Neural crest cell (in vitro differentiated cells): Measurements from ENCODE around the gene E2F8. TPM values are rescaled to one million over a fixed set of nuclear protein-coding genes. Genes with fewer than 3 reads are reported as not detected.

Experiments
- DNase-seq: peaks from one replicate; pipeline ENCODE4 v3.0.0; 2021; ENCODE audit warnings: low read depth, mixed read lengths, low spot score
- H3K27ac Mint-ChIP-seq: one replicate; pipeline ENCODE4 v1.8.0; 2021; ENCODE audit warnings: mild to moderate bottlenecking, mixed read lengths; ENCODE audit not compliant: unreplicated experiment
- H3K27me3 Mint-ChIP-seq: 2 replicates; pipeline ENCODE4 v1.8.0; 2021; ENCODE audit warnings: low read depth, mild to moderate bottlenecking, mixed read lengths
- H3K36me3 Mint-ChIP-seq: 2 replicates; pipeline ENCODE4 v1.8.0; 2021; ENCODE audit warnings: low read depth, mild to moderate bottlenecking, mixed read lengths
- H3K4me1 Mint-ChIP-seq: 2 replicates; pipeline ENCODE4 v1.8.0; 2021; ENCODE audit warnings: mixed read lengths
- H3K4me3 Mint-ChIP-seq: one replicate; pipeline ENCODE4 v1.8.0; 2021; ENCODE audit warnings: mild to moderate bottlenecking, mixed read lengths
- H3K9me3 Mint-ChIP-seq: 2 replicates; pipeline ENCODE4 v1.8.0; 2021; ENCODE audit warnings: mixed read lengths
- total RNA-seq: library from RNA; stranded (reverse); gene quantifications from 2 replicates; pipeline ENCODE4 v1.2.1, GENCODE V29; 2021
- TF ChIP-seq, protein P1 (sequence below): fragments of 200-600 bp; sonication (generic); conservative IDR thresholded peaks from 2 replicates; pipeline ENCODE4 v1.5.0; 2021; ENCODE audit warnings: antibody characterized with exemption, mild to moderate bottlenecking

The E2F8 gene
- total RNA-seq, 1 donor from 2014 or later, result 11.5 TPM

DNA sequence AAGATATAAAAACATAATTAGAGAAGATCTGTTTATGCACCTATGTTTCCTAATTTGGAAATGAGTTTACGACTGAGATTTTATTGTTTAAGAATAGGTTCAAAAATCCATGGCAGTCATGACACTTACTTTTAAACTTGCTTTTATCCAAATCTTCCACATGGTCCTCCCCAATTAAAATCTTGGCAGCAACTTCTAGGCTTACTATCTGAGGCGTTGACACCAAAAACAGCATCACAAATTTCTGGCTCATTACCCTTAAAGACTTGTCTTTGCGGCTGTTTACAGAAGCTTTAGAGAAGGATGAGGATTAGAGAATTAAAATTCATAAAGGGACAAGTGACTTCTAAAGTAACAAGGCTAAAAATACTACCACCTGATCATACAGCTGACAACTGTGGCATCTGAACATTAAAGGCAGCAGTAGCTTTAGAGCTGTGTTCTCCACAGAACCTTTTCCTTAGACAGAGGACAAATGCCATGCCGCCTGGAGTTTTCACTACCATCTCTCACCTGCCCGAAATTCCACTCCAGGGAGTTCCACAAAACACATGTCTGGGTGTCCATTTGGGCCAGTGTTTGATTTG, 6.4 kb downstream of the E2F8 start:
- H3K36me3 Mint-ChIP-seq, result peaks cover 17% of the 10 kb centered on the region
- no peaks in the 10 kb centered on the region for H3K9me3 Mint-ChIP-seq
- TF ChIP-seq, protein P1, sequence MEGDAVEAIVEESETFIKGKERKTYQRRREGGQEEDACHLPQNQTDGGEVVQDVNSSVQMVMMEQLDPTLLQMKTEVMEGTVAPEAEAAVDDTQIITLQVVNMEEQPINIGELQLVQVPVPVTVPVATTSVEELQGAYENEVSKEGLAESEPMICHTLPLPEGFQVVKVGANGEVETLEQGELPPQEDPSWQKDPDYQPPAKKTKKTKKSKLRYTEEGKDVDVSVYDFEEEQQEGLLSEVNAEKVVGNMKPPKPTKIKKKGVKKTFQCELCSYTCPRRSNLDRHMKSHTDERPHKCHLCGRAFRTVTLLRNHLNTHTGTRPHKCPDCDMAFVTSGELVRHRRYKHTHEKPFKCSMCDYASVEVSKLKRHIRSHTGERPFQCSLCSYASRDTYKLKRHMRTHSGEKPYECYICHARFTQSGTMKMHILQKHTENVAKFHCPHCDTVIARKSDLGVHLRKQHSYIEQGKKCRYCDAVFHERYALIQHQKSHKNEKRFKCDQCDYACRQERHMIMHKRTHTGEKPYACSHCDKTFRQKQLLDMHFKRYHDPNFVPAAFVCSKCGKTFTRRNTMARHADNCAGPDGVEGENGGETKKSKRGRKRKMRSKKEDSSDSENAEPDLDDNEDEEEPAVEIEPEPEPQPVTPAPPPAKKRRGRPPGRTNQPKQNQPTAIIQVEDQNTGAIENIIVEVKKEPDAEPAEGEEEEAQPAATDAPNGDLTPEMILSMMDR, result no peak
- no peak overlapping the region for H3K4me3 Mint-ChIP-seq
- no peak for DNase-seq
- peaks cover 6% of the 10 kb centered on the region for H3K27me3 Mint-ChIP-seq
- no peak overlapping the region for H3K27ac Mint-ChIP-seq
- H3K4me1 Mint-ChIP-seq, result peaks cover 4% of the 10 kb centered on the region

DNA sequence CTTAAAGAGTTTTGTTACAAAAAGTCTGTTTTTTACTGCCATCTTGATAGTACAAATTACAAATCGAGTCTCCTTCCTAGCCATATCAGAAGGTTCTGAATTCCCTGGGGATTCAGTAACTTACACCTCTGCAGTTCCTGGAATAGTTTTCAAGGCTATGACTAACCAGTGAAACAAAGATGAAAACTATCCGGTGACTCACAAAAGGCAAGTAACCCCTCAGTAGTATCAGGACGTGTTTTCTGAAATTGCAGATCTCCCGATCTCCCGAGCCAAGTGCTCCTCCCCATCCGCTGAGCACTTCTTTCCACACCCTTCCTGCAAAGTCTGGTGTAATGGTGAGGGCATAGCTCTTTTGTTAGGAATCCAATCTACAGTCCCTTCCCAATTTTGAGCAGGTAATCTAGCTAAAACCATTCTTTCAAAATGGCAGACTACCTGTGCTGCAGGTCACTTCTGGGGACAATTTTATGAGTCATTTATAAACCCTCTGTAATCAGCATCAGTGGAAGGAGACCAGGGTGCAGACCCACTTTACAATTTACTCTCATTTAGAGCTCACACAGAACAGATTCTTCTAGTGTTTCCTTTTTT, 7.7 kb downstream of the E2F8 start:
- H3K27me3 Mint-ChIP-seq, result no peaks in the 10 kb centered on the region
- TF ChIP-seq, protein P1, result no peak
- H3K9me3 Mint-ChIP-seq, result no peaks in the 10 kb centered on the region
- H3K4me1 Mint-ChIP-seq, result no peaks in the 10 kb centered on the region
- DNase-seq, result no peak
- H3K4me3 Mint-ChIP-seq, result no peak overlapping the region
- H3K27ac Mint-ChIP-seq, result no peak overlapping the region
- peaks cover 17% of the 10 kb centered on the region for H3K36me3 Mint-ChIP-seq

DNA sequence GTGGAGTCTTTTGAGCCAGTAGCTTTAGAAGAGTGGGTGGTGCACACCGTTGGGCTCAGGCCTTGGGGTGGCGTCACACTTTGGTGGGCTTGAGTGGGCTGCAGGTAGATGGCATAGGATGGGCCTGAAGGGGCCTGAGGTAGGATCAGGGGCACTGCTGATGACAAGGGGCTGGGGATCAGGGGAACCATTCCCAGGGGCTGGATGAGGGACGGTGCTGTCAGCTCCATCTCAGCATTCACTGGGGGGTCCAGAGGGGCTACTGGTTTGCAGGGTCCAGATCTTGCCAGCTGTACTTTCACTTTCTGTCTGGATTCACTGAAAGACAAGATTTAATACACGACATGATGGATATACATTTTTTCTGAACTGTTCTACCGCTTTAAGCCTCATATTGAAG, 11.1 kb downstream of the E2F8 start:
- Mint-ChIP-seq H3K27ac (no peak overlapping the region), H3K4me1 (no peaks in the 10 kb centered on the region), H3K9me3 (no peaks in the 10 kb centered on the region), H3K27me3 (no peaks in the 10 kb centered on the region), H3K4me3 (no peak overlapping the region), H3K36me3 (peaks cover 17% of the 10 kb centered on the region)
- TF ChIP-seq, protein P1, result no peak
- DNase-seq, result no peak

DNA sequence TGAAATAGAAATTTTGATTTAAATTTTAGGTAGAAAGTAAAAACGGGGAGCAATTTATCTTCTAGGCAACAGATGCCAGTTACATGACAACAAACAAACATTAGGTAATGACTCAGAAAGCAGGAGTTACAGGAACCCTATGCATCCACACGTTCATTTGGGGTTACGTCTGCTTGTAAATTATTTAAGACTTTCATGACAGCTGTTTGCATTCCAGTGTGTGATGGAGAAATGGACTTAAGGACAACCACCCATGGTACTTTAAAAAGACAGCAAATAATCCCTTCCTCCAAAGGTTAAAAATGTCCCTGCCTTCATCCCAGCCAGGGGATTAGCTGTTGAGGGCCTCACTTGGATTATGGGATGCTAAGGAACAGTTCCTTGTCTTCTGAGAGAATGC, 11.8 kb downstream of the E2F8 start:
- H3K4me1 Mint-ChIP-seq, result no peaks in the 10 kb centered on the region
- H3K4me3 Mint-ChIP-seq, result no peak overlapping the region
- TF ChIP-seq, protein P1, result no peak
- DNase-seq, result no peak
- H3K36me3 Mint-ChIP-seq, result peaks cover 21% of the 10 kb centered on the region
- H3K27ac Mint-ChIP-seq, result no peak overlapping the region
- no peaks in the 10 kb centered on the region for H3K27me3 Mint-ChIP-seq
- no peaks in the 10 kb centered on the region for H3K9me3 Mint-ChIP-seq

DNA sequence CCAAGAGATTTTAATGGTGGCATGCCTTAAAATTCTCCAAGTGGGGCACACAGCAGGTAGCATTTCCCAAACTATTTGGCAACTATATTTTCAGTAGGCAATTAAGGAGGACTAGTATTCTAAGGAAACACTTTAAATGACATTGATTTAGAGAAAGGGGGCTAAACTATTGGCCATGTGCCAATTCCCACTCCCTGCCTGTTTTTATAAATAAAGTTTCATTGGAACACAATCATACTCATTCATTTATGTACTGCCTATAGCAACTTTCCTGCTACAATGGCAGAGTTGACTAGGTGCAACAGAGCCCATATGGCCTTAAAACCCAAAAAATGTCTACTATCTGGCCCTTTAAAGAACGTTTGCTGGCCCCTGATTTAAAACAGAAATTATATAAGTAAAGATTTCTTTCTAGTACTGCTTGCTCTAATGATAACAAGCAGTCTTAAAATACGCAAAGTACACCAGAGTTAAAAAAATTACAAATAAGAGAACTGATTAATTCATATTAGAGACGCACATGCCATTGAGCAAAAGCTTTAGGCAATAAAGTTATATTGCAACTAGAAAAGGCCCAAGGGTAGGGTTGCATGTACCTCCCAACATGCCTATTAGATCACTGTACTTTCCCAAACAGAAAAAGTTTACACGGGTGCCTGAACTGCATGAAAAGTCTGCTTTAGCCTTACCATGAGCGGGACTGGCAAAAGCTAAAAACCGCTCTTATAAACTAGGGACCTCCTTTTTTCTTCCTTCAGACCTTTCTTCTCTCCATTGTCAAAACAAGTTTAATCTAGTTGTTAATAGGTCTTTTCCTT, 14.2 kb downstream of the E2F8 start:
- peaks cover 32% of the 10 kb centered on the region for H3K36me3 Mint-ChIP-seq
- H3K27me3 Mint-ChIP-seq, result no peaks in the 10 kb centered on the region

More for the DNA sequence above, 14.2 kb downstream of the E2F8 start:
- H3K9me3 Mint-ChIP-seq, result peaks cover 3% of the 10 kb centered on the region
- no peak for DNase-seq
- TF ChIP-seq, protein P1, result no peak
- H3K4me1 Mint-ChIP-seq, result no peaks in the 10 kb centered on the region
- H3K4me3 Mint-ChIP-seq, result no peak overlapping the region
- no peak overlapping the region for H3K27ac Mint-ChIP-seq
